ENCODE data around the gene METTL16. TPM values are rescaled to one million over a fixed set of nuclear protein-coding genes. Genes with fewer than 3 reads are reported as not detected.
A peak's percentile ranks its signal among the peaks of the same experiment; 100 is the strongest.

METTL16 gene
- total and polyA plus RNA-seq, 9 of the 15 experiments (the other 6 are each of a cell fraction or from before 2014, with no cell fraction given), result 12.1 to 30.5 (median 19.8) TPM

DNA sequence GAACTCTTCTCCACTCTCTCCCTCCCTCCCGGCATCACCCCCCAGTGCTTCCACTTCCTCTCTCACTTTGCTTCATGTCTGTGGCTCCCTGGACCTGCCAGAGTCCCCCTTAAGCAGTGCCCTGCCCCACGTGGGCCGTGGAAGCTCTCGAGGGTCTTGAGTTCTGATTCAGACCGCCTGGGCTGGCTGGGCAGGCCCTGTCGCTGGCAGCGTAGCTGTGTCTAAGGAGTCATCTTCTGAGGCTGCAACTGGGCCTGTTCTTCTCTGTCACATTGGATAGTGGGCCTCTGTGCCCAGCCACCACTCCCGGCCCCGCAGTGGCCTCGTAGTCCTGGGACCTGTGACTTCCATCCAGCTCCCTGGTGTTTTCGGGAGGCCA, 141.5 kb downstream of the METTL16 start (continued):
- no peak for TF ChIP-seq GATA2 (CRISPR knock-in tag; IDR thresholded peaks at IDR 0.05)

DNA sequence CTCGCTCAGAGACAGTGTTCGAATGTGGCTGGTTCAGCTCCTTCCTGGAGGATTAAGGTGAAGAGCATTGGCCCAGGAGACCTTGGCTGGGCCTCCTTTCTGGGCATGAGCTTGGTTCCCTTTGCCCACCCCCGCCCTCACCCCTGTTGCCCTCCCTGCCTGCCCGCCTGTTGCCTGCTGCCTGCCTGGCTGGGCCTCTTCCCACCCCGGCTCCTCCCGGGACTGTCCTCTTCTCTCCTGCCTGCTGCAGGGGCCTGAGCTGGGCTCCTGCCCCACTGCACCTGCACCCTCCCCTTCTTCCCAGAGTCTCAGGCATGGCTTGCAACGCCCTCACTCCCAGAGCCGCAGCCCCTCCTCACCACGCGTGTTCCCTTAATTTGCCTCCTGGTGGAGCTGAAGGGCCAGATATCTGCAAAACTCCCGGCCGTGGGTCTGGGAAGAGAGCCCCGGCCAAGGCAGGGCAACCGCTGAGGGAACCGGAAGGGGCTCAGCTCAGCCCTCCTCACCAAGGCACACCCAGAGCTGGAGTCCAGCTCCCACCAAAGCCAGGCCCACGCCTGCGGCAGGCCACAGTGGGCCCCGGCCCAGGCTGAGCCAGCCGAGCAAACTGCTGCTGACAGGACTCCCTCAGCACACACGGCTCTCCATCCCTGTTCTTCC, 142.0 kb downstream of the METTL16 start:
- no peak overlapping the region for H3K4me3 ChIP-seq
- 77% methylated on average over 5 of the region's 20 CpGs for WGBS (ENCODE audit: insufficient coverage, low coverage, missing lambda C conversion rate)
- H3K9me1 ChIP-seq (ENCODE audit: control insufficient read depth, insufficient read depth, low read length), result no peaks in the 10 kb centered on the region
- no peak overlapping the region for H3K27ac ChIP-seq (ENCODE audit: extremely low read depth, low read depth, low read length)
- DNase-seq (ENCODE audit: extremely low read depth in 1 of 4, low spot score in 3 of 4) (peak in 3 of 4 experiments; percentile 20 to 27 (median 24)), FAIRE-seq (no peak), ATAC-seq (peak; percentile 70)
- no peaks in the 10 kb centered on the region for H4K20me1 ChIP-seq (replicated peaks; ENCODE audit: control insufficient read depth, insufficient read depth, low read length)
- no TSS peak for BruUV-seq (replicated peaks)
- H3K9me3 ChIP-seq (replicated peaks; ENCODE audit: control insufficient read depth, insufficient read depth, low read depth, low read length), result no peaks in the 10 kb centered on the region
- H3K79me2 ChIP-seq (ENCODE audit: control insufficient read depth, insufficient read depth, low read length), result no peaks in the 10 kb centered on the region
- peaks cover 0 to 6% of the 10 kb centered on the region in 2 experiments; a peak in 2 of 5 replicates for H3K4me1 ChIP-seq (replicated peaks in 1 of 2; ENCODE audit: control insufficient read depth in 2 of 2, insufficient read depth in 2 of 2, low read length in 2 of 2)
- ChIA-PET POLR2A (interaction anchor here (0.6 to 2.2 kb wide), 3 partner anchors 12 to 380 kb away, joined by 3 to 8 read pairs (median 3); partner anchors contain the start of gene CCDC92B), CTCF (ENCODE audit: low intra/inter-chr PET ratio) (interaction anchor here (1.3 kb wide), 1 partner anchor 46 kb away, joined by 7 read pairs; no protein-coding TSS in a partner anchor)
- intact Hi-C loops (cut with micrococcal nuclease), result no loop called here
- no peak overlapping the region for H2AFZ ChIP-seq (ENCODE audit: low read depth, low read length)
- H3K9ac ChIP-seq (ENCODE audit: insufficient read depth in 1 of 2, low read depth in 2 of 2, low read length in 2 of 2), result peak overlapping the region in 1 of 2 experiments; percentile 68; a peak in 2 of 4 replicates
- in situ Hi-C loops (cut with MboI), result no loop called here
- H3K4me2 ChIP-seq (ENCODE audit: insufficient read depth, low read length), result no peak overlapping the region
- H3K27me3 ChIP-seq (ENCODE audit: control insufficient read depth in 2 of 2, insufficient read depth in 2 of 2, low read length in 2 of 2), result no peaks in the 10 kb centered on the region
- no peaks in the 10 kb centered on the region for H3K36me3 ChIP-seq (ENCODE audit: control insufficient read depth, insufficient read depth, low read length)
- no peak for TF ChIP-seq POU5F1 (IDR thresholded peaks at IDR 0.05; ENCODE audit: borderline replicate concordance, low read depth, low read length, partially characterized antibody)
- TF ChIP-seq, protein P1, sequence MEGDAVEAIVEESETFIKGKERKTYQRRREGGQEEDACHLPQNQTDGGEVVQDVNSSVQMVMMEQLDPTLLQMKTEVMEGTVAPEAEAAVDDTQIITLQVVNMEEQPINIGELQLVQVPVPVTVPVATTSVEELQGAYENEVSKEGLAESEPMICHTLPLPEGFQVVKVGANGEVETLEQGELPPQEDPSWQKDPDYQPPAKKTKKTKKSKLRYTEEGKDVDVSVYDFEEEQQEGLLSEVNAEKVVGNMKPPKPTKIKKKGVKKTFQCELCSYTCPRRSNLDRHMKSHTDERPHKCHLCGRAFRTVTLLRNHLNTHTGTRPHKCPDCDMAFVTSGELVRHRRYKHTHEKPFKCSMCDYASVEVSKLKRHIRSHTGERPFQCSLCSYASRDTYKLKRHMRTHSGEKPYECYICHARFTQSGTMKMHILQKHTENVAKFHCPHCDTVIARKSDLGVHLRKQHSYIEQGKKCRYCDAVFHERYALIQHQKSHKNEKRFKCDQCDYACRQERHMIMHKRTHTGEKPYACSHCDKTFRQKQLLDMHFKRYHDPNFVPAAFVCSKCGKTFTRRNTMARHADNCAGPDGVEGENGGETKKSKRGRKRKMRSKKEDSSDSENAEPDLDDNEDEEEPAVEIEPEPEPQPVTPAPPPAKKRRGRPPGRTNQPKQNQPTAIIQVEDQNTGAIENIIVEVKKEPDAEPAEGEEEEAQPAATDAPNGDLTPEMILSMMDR (IDR thresholded peaks at IDR 0.05 in 2 of 3, conservative IDR thresholded peaks at IDR 0.05 in 1 of 3; ENCODE audit: insufficient read depth in 2 of 3, low read depth in 1 of 3, low read length in 3 of 3), result peak in 2 of 3 experiments; percentile 9 to 24; a peak in 1 of 6 replicates
- TF ChIP-seq NR1H2 (CRISPR knock-in tag; IDR thresholded peaks at IDR 0.05), result no peak
- TF ChIP-seq RAD21 (CRISPR knock-in tag; conservative IDR thresholded peaks at IDR 0.05 in 1 of 2, IDR thresholded peaks at IDR 0.05 in 1 of 2), result peak in 1 of 2 experiments; percentile 19; a peak in 1 of 4 replicates
- no peak for TF ChIP-seq TRIM24 (IDR thresholded peaks at IDR 0.05)
- no peak for TF ChIP-seq ZNF318 (IDR thresholded peaks at IDR 0.05; ENCODE audit: borderline replicate concordance in 1 of 2, low read depth in 1 of 2)

Data from K562 (cell line).